NCI-H2171 treated with DMSO at 0.1 percent for 48 hours (cell line): ENCODE results near the gene CYP26A1.

ENCODE experiments used
- DNase-seq: peaks from one replicate; lab custom pipeline; 2025; lab: John Stamatoyannopoulos, UW

Gene CYP26A1

GRCh38 chr10:93064874-93065660 lies 8.6 kb upstream of the CYP26A1 start:
- no peak for DNase-seq

DNA sequence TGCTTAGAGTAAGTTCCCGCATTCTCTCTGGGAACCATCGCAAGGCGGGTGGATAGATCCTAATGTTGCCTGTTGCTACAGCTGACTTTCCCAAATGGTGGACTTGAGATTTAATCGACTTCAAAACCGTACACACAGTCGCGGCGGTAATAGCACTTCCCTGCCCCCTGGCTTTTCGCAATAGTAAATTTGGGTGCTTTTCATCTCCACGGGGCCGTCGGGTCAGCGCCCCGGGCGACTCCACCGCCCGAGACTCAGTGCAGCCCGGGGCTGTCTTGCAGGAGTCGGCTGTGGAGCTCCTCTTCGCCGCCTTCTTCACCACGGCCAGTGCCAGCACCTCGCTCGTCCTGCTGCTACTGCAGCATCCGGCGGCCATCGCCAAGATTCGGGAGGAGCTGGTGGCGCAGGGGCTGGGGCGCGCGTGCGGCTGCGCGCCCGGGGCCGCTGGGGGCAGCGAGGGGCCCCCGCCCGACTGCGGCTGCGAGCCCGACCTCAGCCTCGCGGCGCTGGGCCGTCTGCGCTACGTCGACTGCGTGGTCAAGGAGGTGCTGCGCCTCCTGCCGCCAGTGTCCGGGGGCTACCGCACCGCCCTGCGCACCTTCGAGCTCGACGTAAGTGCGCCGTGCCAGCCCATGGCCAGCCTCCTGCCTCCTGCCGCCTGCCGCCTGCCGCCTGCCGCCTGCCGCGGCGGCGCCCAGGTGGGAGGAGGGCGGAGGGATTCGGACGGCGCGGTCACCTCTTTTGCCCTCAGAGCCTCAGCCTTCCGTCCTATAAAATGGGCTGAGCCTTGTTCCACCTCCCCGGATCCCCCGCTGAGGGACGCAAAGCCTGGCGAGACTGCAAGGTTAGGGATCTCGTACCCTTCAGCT lies 7.8 kb upstream of the CYP26A1 start:
- DNase-seq, result no peak

DNA sequence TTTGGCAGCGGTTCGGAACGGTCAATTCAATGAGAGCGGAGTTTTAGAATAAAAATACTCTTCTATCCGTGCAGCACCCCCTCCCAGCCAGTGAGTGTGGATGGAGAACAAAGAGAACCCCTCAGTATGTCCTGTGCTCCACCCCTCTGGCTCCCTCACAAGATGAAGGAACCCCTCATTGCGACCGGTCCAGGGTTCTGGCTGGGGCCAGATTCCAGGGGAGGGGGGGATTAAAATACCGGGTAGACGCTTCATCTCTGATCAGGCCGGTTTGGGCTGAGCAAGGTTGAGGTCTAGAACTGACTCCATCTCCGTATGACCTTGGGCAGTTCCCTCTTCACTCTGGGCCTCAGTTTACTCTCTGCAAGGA lies 7.2 kb upstream of the CYP26A1 start:
- no peak for DNase-seq

DNA sequence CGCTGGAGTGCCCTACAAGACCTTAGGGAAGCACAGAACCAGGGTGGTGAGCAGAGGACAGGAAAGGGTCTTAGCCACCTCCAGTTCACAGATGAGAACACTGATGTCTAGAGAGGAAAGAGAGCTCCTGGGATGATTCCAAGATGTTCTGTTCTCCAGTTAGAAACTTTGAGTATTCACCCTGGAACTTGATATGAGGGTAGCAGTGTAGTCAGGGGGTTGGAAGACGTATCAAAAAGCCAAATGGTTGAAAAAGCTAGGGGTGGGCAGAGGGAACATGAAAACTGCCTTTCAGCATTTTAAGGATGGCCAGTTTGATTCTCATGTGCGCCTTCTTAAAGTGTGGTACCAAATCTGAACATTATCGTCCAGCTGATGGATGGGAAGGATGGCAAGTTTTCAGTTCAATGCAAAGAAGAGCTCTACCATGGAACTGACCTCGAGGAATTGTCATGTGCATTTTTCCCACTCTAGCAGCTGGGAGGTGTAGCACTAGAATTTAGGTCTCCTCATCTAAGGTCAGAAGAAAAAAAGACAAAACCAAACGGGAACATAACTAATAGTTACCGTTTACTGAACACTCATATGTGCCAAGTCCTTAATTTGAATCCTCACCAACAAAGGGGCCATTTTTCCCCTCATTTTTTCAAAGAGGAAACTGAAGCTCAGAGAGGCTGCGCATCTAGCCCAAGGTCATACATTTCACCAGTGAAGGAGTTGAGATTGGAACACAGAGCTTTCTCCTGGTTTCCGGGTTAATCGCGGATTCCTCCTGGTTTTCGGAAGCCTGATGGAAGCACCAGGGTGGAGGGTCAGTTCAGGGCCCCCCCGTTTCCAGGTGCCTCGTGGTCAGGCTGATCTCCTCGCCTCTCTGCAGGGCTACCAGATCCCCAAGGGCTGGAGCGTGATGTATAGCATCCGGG lies 6.0 kb upstream of the CYP26A1 start:
- DNase-seq, result no peak

GRCh38 chr10:93068411-93069244 lies 5.1 kb upstream of the CYP26A1 start:
- DNase-seq, result peak; percentile 6

DNA sequence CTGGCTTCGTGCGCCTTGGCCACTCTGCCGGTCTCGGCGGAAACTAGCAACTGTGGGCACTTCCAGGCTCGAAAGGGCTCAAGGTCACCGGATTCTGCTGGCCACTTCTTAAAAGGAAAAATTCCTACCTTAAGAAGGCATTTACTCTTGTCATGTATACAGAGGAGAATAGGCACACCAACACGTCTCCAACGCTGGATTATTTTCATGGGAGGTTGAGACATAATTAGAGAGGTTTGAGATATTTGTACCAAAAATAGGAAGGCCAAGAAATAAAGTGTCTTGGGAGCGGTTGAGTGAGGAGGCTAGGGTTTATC lies 4.5 kb upstream of the CYP26A1 start:
- DNase-seq, result no peak

- no peak for DNase-seq
Measured at GRCh38 chr10:93070378-93071176, 3.1 kb upstream of the CYP26A1 start.

DNA sequence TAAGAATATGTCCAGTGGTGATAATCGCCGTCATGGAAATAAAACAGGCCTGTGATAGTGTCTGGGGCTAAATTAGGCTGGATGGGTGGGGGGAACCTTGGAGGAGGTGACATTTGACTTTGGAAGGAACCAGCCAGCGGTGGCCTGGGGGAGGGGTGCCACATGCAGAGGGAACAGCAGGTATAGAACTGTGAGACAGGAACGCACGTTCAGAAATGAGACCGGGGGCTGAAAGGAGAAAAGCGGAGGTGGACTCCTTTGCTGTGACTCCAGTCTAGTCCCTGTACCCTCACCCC lies 2.6 kb upstream of the CYP26A1 start:
- DNase-seq, result no peak

GRCh38 chr10:93071674-93072224 lies 1.9 kb upstream of the CYP26A1 start:
- no peak for DNase-seq

- peak; percentile 4 for DNase-seq
Measured at GRCh38 chr10:93072225-93072712, 1.4 kb upstream of the CYP26A1 start.

DNA sequence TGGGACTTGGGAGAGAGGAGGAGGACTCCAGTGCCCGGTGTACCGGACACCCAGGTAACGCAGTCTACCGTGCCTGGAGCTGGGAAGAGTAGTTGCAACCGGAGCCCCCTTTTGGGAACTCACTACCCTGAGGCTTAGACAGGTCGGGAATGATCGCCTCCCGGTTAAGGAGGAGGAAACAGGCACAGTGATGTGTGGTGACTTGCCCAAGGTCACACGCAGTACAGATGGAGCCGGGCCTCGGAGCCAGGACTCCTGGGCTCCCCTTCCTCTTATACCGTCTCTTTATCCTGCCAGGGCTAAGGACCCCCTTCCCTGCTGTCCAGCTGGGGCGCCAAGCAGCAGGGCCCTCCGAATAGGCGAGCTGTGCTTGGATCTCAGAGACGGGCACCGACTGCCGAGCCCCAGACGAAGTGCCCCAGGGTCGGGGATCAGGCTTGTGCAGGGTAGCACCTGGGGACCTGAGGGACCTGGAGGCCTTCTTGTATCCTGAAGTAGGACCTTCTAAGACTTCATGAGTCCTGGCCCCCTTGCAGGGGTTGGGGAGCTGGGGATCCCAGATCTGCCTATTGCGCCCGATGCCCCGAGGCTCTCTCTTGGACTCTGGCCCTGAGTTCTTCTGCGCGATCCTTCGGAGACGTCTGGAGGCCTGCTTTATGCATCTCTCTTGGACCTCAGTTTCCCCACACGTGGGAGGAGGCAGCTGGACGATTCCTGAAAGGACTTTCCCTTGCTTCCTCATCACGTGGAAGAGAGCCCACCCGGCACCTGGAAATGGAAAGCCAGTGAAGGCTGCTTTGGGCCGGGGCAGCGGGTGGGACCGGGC lies 767 bp upstream of the CYP26A1 start:
- peak; percentile 6 for DNase-seq

DNA sequence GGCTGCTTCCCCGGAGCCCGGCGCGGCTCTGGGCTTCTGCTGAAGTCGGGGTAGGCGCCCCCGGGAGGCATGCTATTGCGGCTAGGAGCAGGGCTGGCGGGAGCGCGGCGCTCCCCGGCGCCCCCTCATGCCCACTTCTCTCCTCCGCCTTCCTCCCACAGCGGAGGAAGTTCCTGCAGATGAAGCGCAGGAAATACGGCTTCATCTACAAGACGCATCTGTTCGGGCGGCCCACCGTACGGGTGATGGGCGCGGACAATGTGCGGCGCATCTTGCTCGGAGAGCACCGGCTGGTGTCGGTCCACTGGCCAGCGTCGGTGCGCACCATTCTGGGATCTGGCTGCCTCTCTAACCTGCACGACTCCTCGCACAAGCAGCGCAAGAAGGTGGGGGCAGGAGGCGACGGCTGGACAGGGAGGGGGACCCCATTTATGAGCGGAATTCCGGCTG lies 479 bp downstream of the CYP26A1 start:
- peak; percentile 55 for DNase-seq

GRCh38 chr10:93074597-93075368 lies 1.1 kb downstream of the CYP26A1 start:
- DNase-seq, result no peak

DNA sequence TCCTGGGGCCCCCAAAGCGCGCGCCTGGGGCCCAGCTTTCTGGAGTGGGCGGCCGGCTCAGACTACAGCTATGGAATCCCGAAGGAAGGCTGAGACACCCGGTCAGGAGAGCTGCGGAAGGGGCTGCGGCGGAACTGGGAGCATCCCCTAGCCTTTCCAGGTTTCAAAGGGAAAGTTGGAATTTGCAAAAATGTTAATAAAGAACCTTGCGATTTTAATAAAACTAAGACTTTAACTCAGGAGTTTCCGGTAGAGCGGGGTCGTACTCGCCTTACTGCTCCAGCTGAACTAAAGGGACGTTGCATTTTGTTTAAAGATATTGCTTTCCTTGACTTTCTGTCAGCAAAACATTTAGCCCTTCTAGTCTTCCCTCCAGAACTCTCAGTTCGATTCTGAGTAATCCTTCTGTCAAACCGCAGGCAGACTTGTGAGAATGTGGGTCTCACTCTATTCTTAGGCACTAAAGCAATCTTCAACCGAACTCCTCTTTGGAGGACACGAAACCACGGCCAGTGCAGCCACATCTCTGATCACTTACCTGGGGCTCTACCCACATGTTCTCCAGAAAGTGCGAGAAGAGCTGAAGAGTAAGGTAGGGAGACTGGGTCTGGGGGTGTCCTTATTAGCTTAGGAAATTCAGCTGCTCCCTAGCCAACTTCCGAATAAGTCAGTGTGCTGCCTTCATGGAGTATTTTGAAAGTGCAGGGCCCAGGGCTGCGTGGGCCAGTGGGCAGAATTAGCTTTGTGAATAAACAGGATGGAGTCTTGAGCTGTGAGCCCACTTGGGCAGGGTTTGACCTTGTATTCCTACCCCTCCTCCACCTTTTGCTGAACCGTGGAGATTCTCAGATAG lies 1.9 kb downstream of the CYP26A1 start:
- no peak for DNase-seq

GRCh38 chr10:93076871-93077270 lies 3.2 kb downstream of the CYP26A1 start:
- DNase-seq, result no peak

- no peak for DNase-seq
Measured at GRCh38 chr10:93077860-93078337, 4.2 kb downstream of the CYP26A1 start.

DNA sequence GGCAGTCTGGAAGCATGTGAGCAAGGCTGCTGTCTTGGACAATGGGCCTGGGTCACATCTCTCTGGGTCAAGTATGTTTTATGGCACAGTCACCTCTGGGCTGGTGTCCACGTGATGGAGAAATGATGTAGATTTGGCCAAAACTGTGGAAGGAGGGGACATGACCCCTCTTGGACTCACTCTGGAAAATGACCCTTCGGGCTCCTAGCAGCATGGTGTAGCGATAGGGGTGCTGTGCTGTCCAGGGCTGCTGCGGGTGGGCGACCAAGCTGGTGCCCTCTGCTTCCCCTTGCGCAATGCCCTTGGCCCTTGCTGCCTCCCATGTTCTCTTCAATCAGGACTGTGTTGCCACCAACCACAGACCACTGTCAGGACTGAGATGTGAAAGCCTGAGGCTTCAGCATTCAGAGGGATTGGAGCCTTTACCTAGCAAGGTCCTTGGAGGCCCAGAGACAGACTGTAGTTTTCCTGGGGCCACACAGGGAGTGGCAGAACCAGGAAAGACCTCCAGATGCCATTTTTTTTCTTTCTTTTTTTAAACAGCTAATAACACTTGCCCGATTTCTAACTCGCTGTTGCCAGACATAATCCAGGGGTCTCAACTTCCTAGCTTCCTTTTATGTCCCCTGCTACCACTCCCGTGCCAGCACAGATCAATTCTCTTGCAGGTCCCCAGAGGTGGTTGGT lies 6.1 kb downstream of the CYP26A1 start:
- DNase-seq, result no peak
